CD4-positive, CD25-positive, alpha-beta regulatory T cell (primary cell): ENCODE data around the gene IL32. TPM values are rescaled to one million over a fixed set of nuclear protein-coding genes. Genes with fewer than 3 reads are reported as not detected.
"Not testable (repeated sequence)": the region's sequence is repeated elsewhere in the genome, so short reads cannot be mapped to it uniquely, and the experiment has no call there.

Source experiments
- ATAC-seq, 2 donors: fragments of 150-1000 bp; cut with Tn5 transposase; one replicate each; pipeline ENCODE4 v1.10.0; 2021; ENCODE audit warnings: low read depth in 2 of 2, moderate number of reproducible peaks in 2 of 2, moderate library complexity in 1 of 2
- DNase-seq, 3 donors: peaks; one replicate each; pipeline versions ENCODE4 v3.0.0 to v3.0.0-alpha.2; 2012 to 2022; ENCODE audit warnings: mixed read lengths in 1 of 3
- H3K27ac ChIP-seq: one replicate; pipeline ENCODE4 v1.7.0; 2013; ENCODE audit warnings: mild to moderate bottlenecking, low read length; ENCODE audit not compliant: insufficient read depth, poor library complexity, severe bottlenecking
- H3K27me3 ChIP-seq: one replicate; pipeline ENCODE4 v1.7.0; 2013; ENCODE audit warnings: low read length; ENCODE audit not compliant: control insufficient read depth, insufficient read depth
- H3K36me3 ChIP-seq: one replicate; pipeline ENCODE4 v1.7.0; 2013; ENCODE audit warnings: mild to moderate bottlenecking, low read length, moderate library complexity; ENCODE audit not compliant: control insufficient read depth, insufficient read depth
- H3K4me1 ChIP-seq: 2 replicates; pipeline ENCODE4 v1.7.0; 2013; ENCODE audit warnings: mild to moderate bottlenecking, low read length; ENCODE audit not compliant: insufficient read depth, control insufficient read depth, poor library complexity, severe bottlenecking
- H3K4me3 ChIP-seq: one replicate; pipeline ENCODE4 v1.7.0; 2013; ENCODE audit warnings: low read depth, mild to moderate bottlenecking, low read length, moderate library complexity
- H3K9me3 ChIP-seq, 2 experiments: 1 replicate in 1 of 2; 2 replicates in 1 of 2; pipeline ENCODE4 v1.7.0; 2013; ENCODE audit warnings: low read length in 2 of 2, mild to moderate bottlenecking in 1 of 2, moderate library complexity in 1 of 2; ENCODE audit not compliant: control insufficient read depth in 2 of 2
- H3K27ac Mint-ChIP-seq, 3 donors: one replicate each; pipeline ENCODE4 v1.8.0; 2020 to 2022; ENCODE audit warnings: mild to moderate bottlenecking in 3 of 3, mixed read lengths in 3 of 3, moderate library complexity in 2 of 3
- H3K27me3 Mint-ChIP-seq: one replicate; pipeline ENCODE4 v1.8.0; 2022; ENCODE audit warnings: mild to moderate bottlenecking, mixed read lengths
- H3K36me3 Mint-ChIP-seq: one replicate; pipeline ENCODE4 v1.8.0; 2020; ENCODE audit warnings: mixed read lengths
- H3K4me1 Mint-ChIP-seq, 4 donors: one replicate each; pipeline ENCODE4 v1.8.0; 2020 to 2022; ENCODE audit warnings: mixed read lengths in 4 of 4, mild to moderate bottlenecking in 1 of 4
- H3K4me3 Mint-ChIP-seq, 4 donors: one replicate each; pipeline ENCODE4 v1.8.0; 2020 to 2022; ENCODE audit warnings: mild to moderate bottlenecking in 4 of 4, mixed read lengths in 4 of 4, moderate library complexity in 3 of 4
- H3K9me3 Mint-ChIP-seq, 7 donors: one replicate each; pipeline ENCODE4 v1.8.0; 2020 to 2022; ENCODE audit warnings: mixed read lengths in 7 of 7, mild to moderate bottlenecking in 3 of 7, moderate library complexity in 2 of 7
- polyA plus RNA-seq, 4 donors: library from polyadenylated mRNA; unstranded; fragments of 300-500 nt; fragmentation: Illumina TruSeq; gene quantifications; one replicate each; pipeline ENCODE4 v1.2.3, GENCODE V29; 2021
- total RNA-seq: library from RNA; stranded (reverse); gene quantifications from one replicate; pipeline ENCODE4 v1.2.3, GENCODE V29; 2022

IL32 gene
- total and polyA plus RNA-seq, 5 donors from 2014 or later = 1,611 to 6,021 (median 3,657) TPM

DNA sequence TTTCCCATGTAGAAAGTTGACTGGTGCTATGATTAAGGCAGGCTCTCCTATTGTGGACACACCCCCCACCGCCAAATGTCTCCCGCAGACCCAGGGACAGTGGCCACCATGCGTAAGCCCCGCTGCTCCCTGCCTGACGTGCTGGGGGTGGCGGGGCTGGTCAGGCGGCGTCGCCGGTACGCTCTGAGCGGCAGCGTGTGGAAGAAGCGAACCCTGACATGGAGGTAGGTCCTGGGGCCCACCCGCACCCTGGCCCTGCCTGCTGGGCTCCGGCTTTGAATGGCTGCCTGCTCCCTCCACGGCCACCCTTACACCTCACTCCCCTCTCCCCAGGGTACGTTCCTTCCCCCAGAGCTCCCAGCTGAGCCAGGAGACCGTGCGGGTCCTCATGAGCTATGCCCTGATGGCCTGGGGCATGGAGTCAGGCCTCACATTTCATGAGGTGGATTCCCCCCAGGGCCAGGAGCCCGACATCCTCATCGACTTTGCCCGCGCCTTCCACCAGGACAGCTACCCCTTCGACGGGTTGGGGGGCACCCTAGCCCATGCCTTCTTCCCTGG, 15.4 kb upstream of the IL32 start:
- Mint-ChIP-seq H3K9me3 (peaks cover 0 to 2% (median 0%) of the 10 kb centered on the region in 7 donors), H3K4me3 (peak overlapping the region in 1 of 4 donors; percentile 25), H3K36me3 (peaks cover 10% of the 10 kb centered on the region), H3K27me3 (peaks cover 17% of the 10 kb centered on the region), H3K27ac (no peak overlapping the region), H3K4me1 (peaks cover 0 to 33% (median 17%) of the 10 kb centered on the region in 4 donors)
- Histone ChIP-seq H3K27ac (no peak overlapping the region), H3K36me3 (no peaks in the 10 kb centered on the region), H3K27me3 (no peaks in the 10 kb centered on the region), H3K9me3 (no peaks in the 10 kb centered on the region), H3K4me1 (peaks cover 26% of the 10 kb centered on the region), H3K4me3 (no peak overlapping the region)
- ATAC-seq (no peak), DNase-seq (no peak)

DNA sequence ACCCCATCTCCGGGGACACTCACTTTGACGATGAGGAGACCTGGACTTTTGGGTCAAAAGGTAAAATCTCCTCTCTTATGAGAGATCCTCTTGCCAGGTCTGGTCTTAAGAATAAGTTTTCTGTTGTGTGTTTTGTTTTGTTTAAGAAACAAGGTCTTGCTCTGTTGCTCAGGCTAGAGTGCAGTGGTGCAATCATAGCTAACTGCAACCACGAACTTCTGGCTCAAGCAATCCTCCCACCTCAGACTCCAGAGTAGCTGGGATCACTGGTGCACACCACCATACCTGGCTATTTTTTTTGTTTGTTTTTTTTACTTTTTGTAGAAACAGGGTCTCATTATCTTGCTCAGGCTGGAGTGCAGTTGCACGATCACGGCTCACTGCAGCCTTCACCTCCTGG, 15.0 kb upstream of the IL32 start:
- Histone ChIP-seq H3K36me3 (no peaks in the 10 kb centered on the region), H3K27me3 (no peaks in the 10 kb centered on the region), H3K27ac (no peak overlapping the region), H3K9me3 (no peaks in the 10 kb centered on the region), H3K4me1 (peaks cover 26% of the 10 kb centered on the region), H3K4me3 (no peak overlapping the region)
- no peak for DNase-seq
- Mint-ChIP-seq H3K27ac (no peak overlapping the region), H3K36me3 (peaks cover 14% of the 10 kb centered on the region), H3K9me3 (peaks cover 0 to 2% (median 0%) of the 10 kb centered on the region in 7 donors), H3K4me3 (peak overlapping the region in 1 of 4 donors; percentile 25), H3K4me1 (peaks cover 0 to 34% (median 19%) of the 10 kb centered on the region in 4 donors), H3K27me3 (peaks cover 13% of the 10 kb centered on the region)
- no peak for ATAC-seq

DNA sequence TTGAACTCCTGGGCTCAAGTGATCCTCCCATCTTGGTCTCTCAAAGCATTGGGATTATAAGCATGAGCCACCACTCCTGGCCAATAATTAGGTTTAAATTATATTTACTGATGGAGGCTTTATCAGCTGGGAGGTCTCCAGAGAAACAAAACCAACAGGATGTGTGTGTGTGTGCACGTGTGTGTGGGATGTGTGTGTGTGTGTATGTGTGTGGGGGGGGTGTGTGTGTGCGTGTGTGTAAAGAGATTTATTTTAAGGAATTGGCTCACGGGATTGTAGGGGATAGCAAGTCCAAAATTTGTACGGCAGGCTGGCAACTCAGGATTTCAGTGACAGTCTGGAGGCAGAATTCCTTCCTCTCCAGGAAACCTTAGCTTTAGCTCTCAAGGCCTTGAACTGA, 14.4 kb upstream of the IL32 start:
- Histone ChIP-seq H3K27ac (no peak overlapping the region), H3K9me3 (no peaks in the 10 kb centered on the region), H3K27me3 (no peaks in the 10 kb centered on the region), H3K36me3 (no peaks in the 10 kb centered on the region), H3K4me3 (no peak overlapping the region), H3K4me1 (peaks cover 24% of the 10 kb centered on the region)
- Mint-ChIP-seq H3K27me3 (peaks cover 12% of the 10 kb centered on the region), H3K4me1 (peaks cover 0 to 37% (median 21%) of the 10 kb centered on the region in 4 donors), H3K4me3 (no peak overlapping the region), H3K9me3 (peaks cover 0 to 2% (median 0%) of the 10 kb centered on the region in 7 donors), H3K27ac (peak overlapping the region in 1 of 3 donors; percentile 66), H3K36me3 (peaks cover 14% of the 10 kb centered on the region)
- ATAC-seq (no peak), DNase-seq (no peak)

DNA sequence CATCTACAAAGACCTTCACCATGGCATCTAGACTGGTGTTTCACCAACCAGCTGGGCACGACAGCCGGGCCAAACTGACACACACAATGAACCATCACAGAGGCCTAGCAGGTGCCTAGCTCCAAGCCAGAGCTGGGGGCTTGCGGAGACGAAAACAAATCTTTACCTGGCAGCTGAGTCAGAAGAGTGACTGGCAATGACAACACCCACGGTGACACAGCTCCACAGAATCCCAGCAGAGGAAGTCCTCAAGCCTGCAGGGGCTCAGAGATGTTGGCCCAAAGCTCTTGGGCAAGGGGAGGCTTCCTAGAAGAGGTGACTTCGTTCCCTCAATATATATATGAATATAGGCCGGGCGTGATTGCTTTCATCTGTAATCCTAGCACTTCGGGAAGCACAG, 13.9 kb upstream of the IL32 start:
- peaks cover 14% of the 10 kb centered on the region for H3K36me3 Mint-ChIP-seq
- Histone ChIP-seq H3K9me3 (no peaks in the 10 kb centered on the region), H3K36me3 (no peaks in the 10 kb centered on the region), H3K4me1 (peaks cover 22% of the 10 kb centered on the region), H3K27ac (no peak overlapping the region), H3K4me3 (no peak overlapping the region), H3K27me3 (no peaks in the 10 kb centered on the region)
- no peak overlapping the region for H3K4me3 Mint-ChIP-seq
- peak overlapping the region in 1 of 3 donors; percentile 89 for H3K27ac Mint-ChIP-seq
- peaks cover 12% of the 10 kb centered on the region for H3K27me3 Mint-ChIP-seq
- ATAC-seq = no peak
- DNase-seq = no peak
- peaks cover 0 to 37% (median 21%) of the 10 kb centered on the region in 4 donors for H3K4me1 Mint-ChIP-seq
- H3K9me3 Mint-ChIP-seq = peaks cover 0 to 2% (median 0%) of the 10 kb centered on the region in 7 donors

DNA sequence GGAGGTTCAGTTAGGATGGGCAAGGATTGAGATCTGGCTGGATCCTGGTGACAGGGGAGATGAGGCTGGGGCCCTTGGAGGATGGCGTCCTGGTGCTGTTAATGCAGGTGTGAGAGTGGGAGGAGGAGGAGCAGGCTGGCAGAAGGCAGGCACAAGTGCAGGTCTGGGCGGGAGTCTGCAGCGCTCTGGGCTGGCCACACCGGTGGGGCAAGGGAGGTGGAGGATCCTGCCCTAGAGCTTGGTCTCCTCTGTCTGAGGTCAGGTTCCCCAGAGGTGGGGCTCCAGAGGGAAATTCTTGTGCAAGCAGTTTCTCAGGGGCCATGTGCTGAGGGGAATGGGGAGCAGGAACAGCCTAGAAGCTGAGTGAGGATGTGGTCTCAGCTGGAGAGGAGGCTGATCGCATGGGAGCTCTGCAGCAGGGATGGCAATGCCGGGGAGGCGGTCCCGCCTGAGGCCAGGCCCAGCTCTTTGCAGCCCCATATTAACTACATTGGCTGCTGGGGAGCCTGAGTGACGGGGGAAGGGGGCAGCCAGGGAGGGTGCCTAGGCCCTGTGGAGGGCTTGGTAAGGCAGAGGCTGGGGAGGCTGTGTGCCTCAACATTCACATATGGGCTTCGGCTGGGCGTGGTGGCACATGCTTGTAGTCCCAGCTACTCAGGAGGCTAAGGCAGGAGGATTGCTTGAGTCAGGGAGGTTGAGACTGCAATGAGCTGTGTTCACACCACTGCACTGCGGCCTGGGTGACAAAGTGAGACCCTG, 12.7 kb upstream of the IL32 start:
- H3K27ac Mint-ChIP-seq = not testable (repeated sequence)

DNA sequence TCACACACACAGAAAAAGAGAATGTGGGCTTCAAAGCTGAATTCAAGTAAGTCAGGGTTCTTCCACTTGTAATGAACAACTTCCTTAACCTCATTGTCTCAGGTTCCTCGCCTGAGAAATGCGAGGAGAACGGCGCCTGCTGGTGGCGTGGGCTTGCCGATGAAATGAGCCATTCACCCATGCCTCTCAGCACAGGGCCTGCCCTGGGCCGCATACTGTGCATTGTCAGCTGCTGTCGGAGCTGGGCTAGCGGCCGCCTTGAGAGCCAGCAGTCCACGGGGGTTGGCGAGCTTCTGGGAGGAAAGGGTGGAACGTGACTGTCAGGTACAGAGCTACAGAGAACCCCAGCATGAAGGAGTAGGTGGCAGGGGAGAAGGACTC, 12.1 kb upstream of the IL32 start:
- Mint-ChIP-seq H3K27ac (peak overlapping the region in 1 of 3 donors; percentile 1), H3K4me1 (peaks cover 0 to 39% (median 22%) of the 10 kb centered on the region in 4 donors), H3K36me3 (peaks cover 14% of the 10 kb centered on the region)
- not testable (repeated sequence) for H3K27ac ChIP-seq, H3K36me3 ChIP-seq, H3K9me3 ChIP-seq, H3K4me3 Mint-ChIP-seq, H3K9me3 Mint-ChIP-seq, H3K27me3 Mint-ChIP-seq, H3K27me3 ChIP-seq, H3K4me3 ChIP-seq
- DNase-seq (peak in 1 of 3 donors; percentile 28), ATAC-seq (peak; percentile 60 to 63)
- H3K4me1 ChIP-seq = peaks cover 29% of the 10 kb centered on the region

More for the DNA sequence above, 12.7 kb upstream of the IL32 start:
- H3K27me3 Mint-ChIP-seq, H3K9me3 Mint-ChIP-seq, H3K9me3 ChIP-seq, H3K27ac ChIP-seq, H3K36me3 ChIP-seq, DNase-seq, H3K4me3 ChIP-seq, H3K27me3 ChIP-seq: not testable (repeated sequence)
- ATAC-seq = peak; percentile 47 to 50
- H3K36me3 Mint-ChIP-seq = peaks cover 14% of the 10 kb centered on the region
- peaks cover 0 to 40% (median 24%) of the 10 kb centered on the region in 4 donors for H3K4me1 Mint-ChIP-seq
- H3K4me1 ChIP-seq = peaks cover 23% of the 10 kb centered on the region
- peak overlapping the region in 1 of 4 donors; percentile 82 for H3K4me3 Mint-ChIP-seq

DNA sequence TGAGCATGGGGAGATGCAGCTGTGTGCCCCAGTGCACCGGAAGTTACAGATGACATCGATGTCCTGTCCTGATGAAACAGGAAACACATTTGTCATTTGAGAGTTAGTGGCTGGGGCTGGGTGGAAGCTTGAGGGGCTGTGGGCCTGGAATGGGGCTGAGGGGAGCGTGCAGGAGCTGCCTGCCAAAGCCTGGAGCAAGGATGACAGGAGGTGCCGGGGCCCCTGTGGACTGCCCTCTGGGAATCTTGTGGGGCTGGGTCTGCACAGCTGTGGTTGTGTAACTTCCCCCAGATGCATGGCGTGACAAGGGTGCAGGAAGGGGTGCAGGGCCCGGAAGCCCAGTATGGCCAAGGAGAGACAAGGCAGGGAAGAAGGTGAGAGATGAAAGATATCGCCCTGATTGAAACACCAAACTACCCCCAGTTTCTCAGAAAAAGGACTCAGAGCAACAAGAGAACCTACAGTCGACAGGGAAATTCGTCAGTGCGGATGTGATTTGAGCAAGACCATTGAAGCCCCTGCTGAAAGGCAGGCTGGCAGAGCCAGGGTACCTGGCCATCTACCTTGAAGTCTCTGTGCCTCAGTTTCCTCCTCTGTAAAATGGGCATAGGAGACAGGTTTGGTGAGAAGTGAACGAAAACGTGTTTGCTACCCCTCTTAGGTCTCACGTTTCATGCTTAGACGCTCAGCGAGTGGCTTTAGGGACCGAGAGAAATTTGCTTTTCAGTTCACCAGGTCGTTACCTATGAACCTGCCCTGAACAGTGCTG, 10.3 kb upstream of the IL32 start:
- Histone ChIP-seq H3K9me3 (no peaks in the 10 kb centered on the region), H3K27ac (no peak overlapping the region), H3K4me1 (peaks cover 39% of the 10 kb centered on the region), H3K36me3 (no peaks in the 10 kb centered on the region), H3K4me3 (no peak overlapping the region), H3K27me3 (no peaks in the 10 kb centered on the region)
- H3K4me1 Mint-ChIP-seq = peaks cover 0 to 44% (median 25%) of the 10 kb centered on the region in 4 donors
- H3K4me3 Mint-ChIP-seq = peak overlapping the region in 3 of 4 donors; percentile 44 to 82 (median 78)
- H3K27me3 Mint-ChIP-seq = no peaks in the 10 kb centered on the region
- H3K27ac Mint-ChIP-seq = peak overlapping the region in 2 of 3 donors; percentile 82 to 97
- ATAC-seq = peak in 1 of 2 donors; percentile 15
- peaks cover 14% of the 10 kb centered on the region for H3K36me3 Mint-ChIP-seq
- DNase-seq = peak in 1 of 3 donors; percentile 77
- no peaks in the 10 kb centered on the region for H3K9me3 Mint-ChIP-seq
